ENCODE data around the gene HOXC10. TPM values are rescaled to one million over a fixed set of nuclear protein-coding genes. Genes with fewer than 3 reads are reported as not detected.

HOXC10 gene
- total and polyA plus RNA-seq, 2 donors (not counting 1 experiment from before 2014, with no cell fraction given) = not detected

GRCh38 chr12:53994009-53994263 is 9.0 kb downstream of the HOXC10 start:
- H3K36me3 ChIP-seq (replicated peaks in 1 of 2; ENCODE audit: control extremely low read depth in 1 of 2, control insufficient read depth in 1 of 2, extremely low read depth in 1 of 2, insufficient read depth in 2 of 2, low read length in 1 of 2) = no peaks in the 10 kb centered on the region
- H3K27ac Mint-ChIP-seq = peak overlapping the region; percentile 75
- no peaks in the 10 kb centered on the region for H3K79me2 ChIP-seq (ENCODE audit: control insufficient read depth, insufficient read depth, low read length)
- CTCF ChIA-PET = interaction anchor here (0.9 kb wide), 1 partner anchor 197 kb away, joined by 3 read pairs; no protein-coding TSS in a partner anchor
- H3K27me3 ChIP-seq (replicated peaks in 1 of 4; ENCODE audit: control extremely low read depth in 1 of 4, control insufficient read depth in 3 of 4, insufficient read depth in 4 of 4, low read length in 3 of 4) = peaks cover 0 to 99% (median 89%) of the 10 kb centered on the region in 4 experiments
- no peaks in the 10 kb centered on the region for H3K9me3 Mint-ChIP-seq (ENCODE audit: insufficient read depth)
- TF ChIP-seq CTCF (IDR thresholded peaks at IDR 0.05) = no peak
- no peak for TF ChIP-seq EZH2 (IDR thresholded peaks at IDR 0.05; ENCODE audit: borderline replicate concordance, insufficient read depth, low read depth, low read length, poor library complexity, severe bottlenecking)
- H3K27ac ChIP-seq (ENCODE audit: low read length in 2 of 2) = no peak overlapping the region
- H3K4me3 Mint-ChIP-seq = peak overlapping the region; percentile 50
- 8% methylated on average over 19 of the region's 19 CpGs for WGBS (ENCODE audit: insufficient coverage)
- H3K9ac ChIP-seq (ENCODE audit: low read length) = no peak overlapping the region
- peaks cover 33 to 69% of the 10 kb centered on the region in 2 donors for H3K4me1 ChIP-seq (ENCODE audit: control insufficient read depth in 2 of 2, insufficient read depth in 2 of 2, low read length in 2 of 2)
- POLR2A ChIA-PET = no interaction called here
- peaks cover 0 to 66% (median 0%) of the 10 kb centered on the region in 3 donors for H3K9me3 ChIP-seq (ENCODE audit: control extremely low read depth in 1 of 3, control insufficient read depth in 2 of 3, insufficient read depth in 1 of 3, low read length in 2 of 3)
- peak overlapping the region; percentile 96 for H3K4me2 ChIP-seq (replicated peaks; ENCODE audit: low read depth, low read length, poor library complexity, severe bottlenecking)
- DNase-seq = no peak
- no peak for ATAC-seq (ENCODE audit: low read depth)
- H4K20me1 ChIP-seq (ENCODE audit: control insufficient read depth, insufficient read depth, low read length, poor library complexity, severe bottlenecking) = no peaks in the 10 kb centered on the region
- intact Hi-C loops (cut with micrococcal nuclease) = no loop called here
- H3K4me3 ChIP-seq (ENCODE audit: control extremely low read depth in 1 of 5, extremely low read depth in 1 of 5, insufficient read depth in 1 of 5, low read depth in 2 of 5, low read length in 4 of 5) = no peak overlapping the region
- H3K27me3 Mint-ChIP-seq = peaks cover 92% of the 10 kb centered on the region
- H3K4me1 Mint-ChIP-seq = peaks cover 44% of the 10 kb centered on the region
- no peak overlapping the region for H2AFZ ChIP-seq (ENCODE audit: insufficient read depth, low read depth, low read length, poor library complexity, severe bottlenecking)

- no peaks in the 10 kb centered on the region for H3K79me2 ChIP-seq (ENCODE audit: control insufficient read depth, insufficient read depth, low read length)
- ATAC-seq (ENCODE audit: low read depth) (no peak), DNase-seq (no peak)
- H3K4me1 ChIP-seq (ENCODE audit: control insufficient read depth in 2 of 2, insufficient read depth in 2 of 2, low read length in 2 of 2) = peaks cover 29 to 64% of the 10 kb centered on the region in 2 donors
- peaks cover 0 to 67% (median 0%) of the 10 kb centered on the region in 3 donors for H3K9me3 ChIP-seq (ENCODE audit: control extremely low read depth in 1 of 3, control insufficient read depth in 2 of 3, insufficient read depth in 1 of 3, low read length in 2 of 3)
- Mint-ChIP-seq H3K4me3 (peak overlapping the region; percentile 89), H3K4me1 (peaks cover 39% of the 10 kb centered on the region), H3K27ac (peak overlapping the region; percentile 75), H3K9me3 (ENCODE audit: insufficient read depth) (no peaks in the 10 kb centered on the region), H3K27me3 (peaks cover 92% of the 10 kb centered on the region)
- intact Hi-C loops (cut with micrococcal nuclease) = loop anchor here (5.0 kb wide), 2 partner anchors 38 to 42 kb away; partner anchors contain the start of genes HOXC12 and HOXC5
- H3K4me3 ChIP-seq (ENCODE audit: control extremely low read depth in 1 of 5, extremely low read depth in 1 of 5, insufficient read depth in 1 of 5, low read depth in 2 of 5, low read length in 4 of 5) = peak overlapping the region in 1 of 5 experiments; percentile 60
- peaks cover 0 to 98% (median 87%) of the 10 kb centered on the region in 4 experiments for H3K27me3 ChIP-seq (replicated peaks in 1 of 4; ENCODE audit: control extremely low read depth in 1 of 4, control insufficient read depth in 3 of 4, insufficient read depth in 4 of 4, low read length in 3 of 4)
- H2AFZ ChIP-seq (ENCODE audit: insufficient read depth, low read depth, low read length, poor library complexity, severe bottlenecking) = peak overlapping the region; percentile 70
- H3K9ac ChIP-seq (ENCODE audit: low read length) = peak overlapping the region; percentile 58
- peak overlapping the region; percentile 96 for H3K4me2 ChIP-seq (replicated peaks; ENCODE audit: low read depth, low read length, poor library complexity, severe bottlenecking)
- 8% methylated on average over 57 of the region's 60 CpGs for WGBS (ENCODE audit: insufficient coverage)
- no peaks in the 10 kb centered on the region for H3K36me3 ChIP-seq (replicated peaks in 1 of 2; ENCODE audit: control extremely low read depth in 1 of 2, control insufficient read depth in 1 of 2, extremely low read depth in 1 of 2, insufficient read depth in 2 of 2, low read length in 1 of 2)
- no peaks in the 10 kb centered on the region for H4K20me1 ChIP-seq (ENCODE audit: control insufficient read depth, insufficient read depth, low read length, poor library complexity, severe bottlenecking)
- POLR2A ChIA-PET = interaction anchor here (0.7 kb wide), 1 partner anchor 219 kb away, joined by 3 read pairs; no protein-coding TSS in a partner anchor
- TF ChIP-seq CTCF (IDR thresholded peaks at IDR 0.05) = no peak
- TF ChIP-seq EZH2 (IDR thresholded peaks at IDR 0.05; ENCODE audit: borderline replicate concordance, insufficient read depth, low read depth, low read length, poor library complexity, severe bottlenecking) = peak; percentile 23
- H3K27ac ChIP-seq (ENCODE audit: low read length in 2 of 2) = no peak overlapping the region
- CTCF ChIA-PET = interaction anchor here (0.9 kb wide), 1 partner anchor 196 kb away, joined by 3 read pairs; no protein-coding TSS in a partner anchor
Observed at GRCh38 chr12:53994264-53995001, 9.5 kb downstream of the HOXC10 start.
